Mesodermal cell (in vitro differentiated cells): Measurements from ENCODE around the gene MAD1L1.

ENCODE experiments used
- H3K27ac ChIP-seq: 2 replicates; pipeline ENCODE4 v1.7.0; 2013; ENCODE audit warnings: mild to moderate bottlenecking, low read depth, low read length, moderate library complexity; ENCODE audit not compliant: severe bottlenecking
- H3K36me3 ChIP-seq: 2 replicates; pipeline ENCODE4 v1.7.1; 2013; ENCODE audit warnings: mild to moderate bottlenecking, low read length, moderate library complexity; ENCODE audit not compliant: control insufficient read depth, insufficient read depth
- H3K4me1 ChIP-seq: one replicate; pipeline ENCODE4 v1.7.1; 2013; ENCODE audit warnings: mild to moderate bottlenecking, low read length; ENCODE audit not compliant: insufficient read depth, control insufficient read depth, poor library complexity, severe bottlenecking
- H3K4me3 ChIP-seq: 2 replicates; pipeline ENCODE4 v1.7.0; 2013; ENCODE audit warnings: low read length, control low read depth, mild to moderate bottlenecking; ENCODE audit not compliant: insufficient read depth, poor library complexity, severe bottlenecking; ENCODE audit errors: extremely low read depth
- H3K9me3 ChIP-seq: 2 replicates; pipeline ENCODE4 v1.7.1; 2013; ENCODE audit warnings: mild to moderate bottlenecking, low read length, moderate library complexity; ENCODE audit not compliant: control insufficient read depth
- WGBS, 2 experiments: methylation state at CpG; one replicate each; pipeline ENCODE4 v1.1.5; 2013; ENCODE audit warnings: missing lambda C conversion rate in 2 of 2; ENCODE audit not compliant: insufficient coverage in 2 of 2; 5-methylcytosine and 5-hydroxymethylcytosine counted together

Gene MAD1L1

GRCh38 chr7:2199528-2199927, 33.2 kb downstream of the MAD1L1 start:
- Histone ChIP-seq H3K36me3 (peaks cover 63% of the 10 kb centered on the region), H3K27ac (no peak overlapping the region), H3K4me1 (peaks cover 11% of the 10 kb centered on the region), H3K4me3 (no peak overlapping the region), H3K9me3 (peaks cover 7% of the 10 kb centered on the region)
- WGBS, 2 experiments = 88 to 94% methylated on average over 16 of the region's 16 CpGs

DNA sequence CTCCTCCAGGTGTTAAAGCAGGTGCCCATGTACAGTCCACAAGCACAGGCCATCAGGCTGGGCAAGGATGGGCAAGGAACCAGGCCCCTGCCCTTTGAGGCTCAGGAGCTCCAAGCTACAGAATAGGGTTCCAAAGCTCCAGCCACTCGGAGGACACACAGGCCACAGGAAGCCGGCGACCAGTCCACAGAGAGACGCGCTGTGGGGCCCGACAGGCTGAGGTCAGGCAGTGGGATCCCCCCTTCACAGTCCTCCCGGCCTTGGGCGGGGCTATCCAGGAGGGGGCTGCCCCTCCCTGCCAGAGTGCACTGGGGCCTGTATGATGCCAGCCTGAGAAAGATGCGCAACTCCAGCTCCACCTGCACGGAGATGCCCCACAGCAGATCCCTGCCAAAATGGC, 34.0 kb downstream of the MAD1L1 start:
- peaks cover 68% of the 10 kb centered on the region for H3K36me3 ChIP-seq
- H3K4me3 ChIP-seq = no peak overlapping the region
- 95 to 98% methylated on average over 10 of the region's 10 CpGs for WGBS, 2 experiments
- no peak overlapping the region for H3K27ac ChIP-seq
- H3K4me1 ChIP-seq = peaks cover 5% of the 10 kb centered on the region
- H3K9me3 ChIP-seq = peaks cover 7% of the 10 kb centered on the region

DNA sequence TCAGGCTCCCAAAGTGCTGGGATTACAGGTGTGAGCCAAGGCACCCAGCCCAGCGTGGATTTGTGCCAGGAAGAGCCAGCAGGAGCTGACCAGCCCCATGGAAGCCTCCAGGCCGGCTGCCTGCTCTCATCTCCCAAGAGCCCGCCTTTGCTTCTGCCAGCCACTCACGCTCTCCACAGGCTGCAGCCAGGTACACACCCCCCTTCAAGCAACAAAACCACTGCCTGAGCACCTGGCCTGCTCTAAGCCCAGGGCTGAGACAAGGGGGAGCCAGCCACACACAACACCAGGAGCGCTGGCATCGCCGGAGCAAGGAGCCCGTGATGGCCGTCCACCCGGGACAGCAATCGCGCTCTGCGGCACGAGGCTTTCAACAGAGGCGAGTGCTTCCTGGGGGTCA, 34.5 kb downstream of the MAD1L1 start:
- Histone ChIP-seq H3K36me3 (peaks cover 73% of the 10 kb centered on the region), H3K9me3 (peaks cover 7% of the 10 kb centered on the region), H3K4me1 (no peaks in the 10 kb centered on the region), H3K4me3 (no peak overlapping the region), H3K27ac (no peak overlapping the region)
- WGBS, 2 experiments = 94 to 98% methylated on average over 13 to 15 of the region's 15 CpGs

DNA sequence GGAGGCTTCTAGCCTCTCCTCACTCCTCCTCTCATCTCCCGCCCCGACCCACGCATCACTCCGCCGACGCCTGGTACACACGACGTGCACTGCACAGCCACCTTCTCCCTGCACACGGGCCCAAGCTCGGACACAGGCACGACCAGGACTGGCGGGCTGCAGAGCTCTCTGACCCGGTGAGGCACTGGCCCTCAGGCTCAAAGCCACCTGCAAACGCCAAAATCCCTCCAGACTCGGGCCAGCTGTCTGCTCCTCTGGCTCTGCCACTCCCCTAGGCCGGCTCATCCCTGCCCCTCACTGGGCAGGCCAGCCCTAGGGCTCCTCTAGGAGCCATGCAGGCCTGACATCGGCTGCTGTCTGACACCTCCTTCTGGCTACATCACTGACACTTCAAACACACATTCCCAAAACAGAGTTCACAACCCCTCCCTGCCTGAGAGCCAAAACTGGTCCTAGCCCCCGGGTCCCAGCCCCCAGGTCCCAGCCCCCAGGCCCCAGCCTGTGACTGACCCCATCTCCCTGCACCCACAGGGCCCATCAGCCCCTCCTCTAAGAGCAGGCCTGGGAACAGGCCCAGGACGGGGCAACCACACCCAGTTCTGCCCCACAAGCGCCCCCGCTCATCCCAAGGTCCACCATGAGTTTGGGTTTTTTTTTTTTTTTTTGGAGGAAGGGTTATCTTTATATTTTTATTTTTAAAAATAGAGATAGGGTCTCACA, 35.1 kb downstream of the MAD1L1 start:
- no peaks in the 10 kb centered on the region for H3K4me1 ChIP-seq
- H3K9me3 ChIP-seq = peaks cover 7% of the 10 kb centered on the region
- peaks cover 80% of the 10 kb centered on the region for H3K36me3 ChIP-seq
- no peak overlapping the region for H3K27ac ChIP-seq
- H3K4me3 ChIP-seq = no peak overlapping the region
- WGBS, 2 experiments = 92 to 95% methylated on average over 15 of the region's 21 CpGs

DNA sequence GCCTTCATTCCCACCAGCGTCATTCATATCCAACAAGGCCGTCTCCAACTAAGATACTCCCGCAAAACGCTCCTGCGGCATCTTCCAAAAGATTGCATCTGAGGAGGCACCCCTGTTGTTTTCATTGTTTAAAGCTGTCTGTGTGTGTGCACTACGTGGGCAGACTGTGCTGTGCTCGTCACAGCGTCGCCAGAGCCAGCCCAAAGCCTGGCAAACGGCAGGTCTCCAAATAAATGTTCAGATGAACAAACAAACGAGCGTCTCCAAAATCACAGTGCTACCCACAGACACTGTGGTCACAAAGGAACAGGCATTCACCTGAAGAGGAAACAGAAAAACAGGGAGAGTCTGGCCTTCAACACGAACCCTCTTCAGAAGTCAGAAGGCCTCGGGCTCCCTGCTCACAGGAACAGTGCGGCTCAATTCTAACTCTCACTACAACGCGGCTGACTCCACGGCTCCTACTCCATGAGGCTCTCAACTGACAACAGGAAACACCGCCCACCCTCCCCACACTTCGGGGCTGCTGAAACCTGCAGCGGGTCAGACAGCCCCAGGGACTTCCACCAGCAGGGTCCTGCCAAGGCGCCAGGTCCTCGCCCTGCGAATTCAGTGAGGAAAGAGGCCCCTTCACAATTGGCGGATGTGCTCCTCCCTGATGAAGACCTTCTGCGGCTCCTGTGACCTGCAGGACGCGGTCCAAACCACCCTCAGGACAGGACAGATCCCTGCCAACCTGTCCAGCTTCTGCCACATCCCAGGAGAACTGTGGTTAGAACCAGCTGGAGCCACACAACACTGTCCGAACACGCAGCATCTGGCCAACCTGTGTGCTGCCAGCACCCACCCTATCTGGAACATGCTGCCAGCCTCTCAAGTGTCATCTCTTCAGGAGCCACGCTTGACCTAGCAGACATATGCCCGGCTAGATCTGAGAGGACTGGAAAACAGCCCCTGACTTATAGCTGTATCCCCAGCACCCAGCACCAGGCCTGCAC, 36.1 kb downstream of the MAD1L1 start:
- Histone ChIP-seq H3K4me1 (no peaks in the 10 kb centered on the region), H3K36me3 (peaks cover 86% of the 10 kb centered on the region), H3K9me3 (peaks cover 7% of the 10 kb centered on the region), H3K27ac (no peak overlapping the region), H3K4me3 (no peak overlapping the region)
- 92% methylated on average over 28 to 30 of the region's 32 CpGs for WGBS, 2 experiments

DNA sequence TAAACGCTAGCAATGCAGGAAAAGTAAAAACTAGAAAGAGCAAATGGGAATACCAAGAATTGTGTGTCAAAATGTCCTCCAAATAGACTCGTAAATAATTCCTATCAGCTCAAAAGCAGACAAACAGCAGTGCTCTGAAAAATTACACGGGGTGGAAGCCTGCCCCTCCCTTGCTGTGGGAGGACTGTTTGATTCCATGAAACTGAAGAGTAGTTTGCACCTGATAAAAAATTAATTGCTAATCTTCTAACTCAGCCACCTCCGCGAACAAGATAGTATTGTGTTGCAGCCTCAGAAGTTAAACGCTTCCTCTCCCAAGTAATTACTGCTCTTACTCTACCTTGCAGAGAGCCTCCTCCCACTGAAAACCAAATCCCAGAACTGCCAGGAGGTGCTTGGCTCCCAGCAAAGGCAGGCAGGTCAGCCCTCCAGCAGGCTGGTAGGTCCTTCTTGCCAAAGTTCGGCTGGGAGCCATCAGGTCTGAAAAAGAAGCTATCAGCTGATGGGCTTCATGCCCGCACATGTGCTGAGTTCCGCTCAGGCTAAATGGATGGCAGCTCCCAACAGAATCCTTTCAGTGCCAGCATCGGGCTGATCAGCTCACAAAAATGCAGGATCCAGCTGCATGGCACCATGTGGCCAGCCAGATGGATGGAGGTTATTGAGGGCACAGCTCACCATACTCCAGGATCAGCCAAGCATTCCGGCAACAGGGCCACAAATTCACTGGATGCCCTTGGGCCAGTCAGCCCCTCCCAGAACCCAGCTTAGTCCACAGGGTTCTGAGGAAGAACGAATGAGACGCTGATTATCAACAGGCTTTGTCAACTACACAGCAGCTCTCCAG, 37.1 kb downstream of the MAD1L1 start:
- Histone ChIP-seq H3K27ac (no peak overlapping the region), H3K9me3 (peaks cover 7% of the 10 kb centered on the region), H3K4me3 (no peak overlapping the region), H3K4me1 (no peaks in the 10 kb centered on the region), H3K36me3 (peaks cover 88% of the 10 kb centered on the region)
- WGBS, 2 experiments = 96 to 100% methylated on average over 8 to 11 of the region's 13 CpGs

- H3K27ac ChIP-seq = no peak overlapping the region
- H3K4me3 ChIP-seq = no peak overlapping the region
- H3K36me3 ChIP-seq = peaks cover 85% of the 10 kb centered on the region
- H3K4me1 ChIP-seq = no peaks in the 10 kb centered on the region
- H3K9me3 ChIP-seq = peaks cover 14% of the 10 kb centered on the region
- 82 to 83% methylated on average over 8 to 14 of the region's 19 CpGs for WGBS, 2 experiments
Measured at GRCh38 chr7:2193575-2194305, 39.0 kb downstream of the MAD1L1 start.

DNA sequence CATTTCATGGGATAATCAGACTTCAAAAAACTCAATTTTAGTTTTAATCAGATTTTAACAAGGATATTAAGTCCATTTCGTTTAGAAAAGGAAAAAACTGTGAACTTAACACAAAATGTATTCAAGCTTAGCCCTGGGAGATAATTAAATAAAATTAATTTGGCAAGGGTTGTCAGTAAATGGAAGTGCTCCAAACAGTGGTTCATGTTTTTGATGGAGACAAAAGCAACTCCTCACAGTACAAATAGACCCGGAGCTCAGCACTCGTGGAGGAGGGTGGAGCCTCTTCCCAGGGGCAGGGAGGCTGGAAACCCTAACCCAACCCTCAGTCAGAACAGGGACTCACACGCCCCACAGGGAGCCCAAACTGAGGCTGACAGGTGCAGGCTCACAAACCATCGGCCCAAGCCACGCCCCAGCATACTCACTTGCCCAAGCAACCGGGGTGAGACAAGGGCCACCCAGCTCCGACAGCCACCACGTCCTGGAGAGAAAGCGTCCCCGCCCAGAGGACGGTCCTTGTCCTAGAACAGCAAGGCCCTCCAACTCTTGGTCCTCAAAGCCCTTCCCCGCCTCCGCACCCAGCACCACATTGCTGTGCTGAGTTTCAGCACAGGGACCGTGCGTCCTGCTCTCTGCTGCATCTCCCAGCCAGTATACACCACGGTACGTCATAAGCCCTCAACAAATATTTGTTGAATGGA, 39.8 kb downstream of the MAD1L1 start:
- 90 to 91% methylated on average over 13 to 17 of the region's 18 CpGs for WGBS, 2 experiments
- H3K4me3 ChIP-seq = no peak overlapping the region
- no peaks in the 10 kb centered on the region for H3K4me1 ChIP-seq
- peaks cover 88% of the 10 kb centered on the region for H3K36me3 ChIP-seq
- no peak overlapping the region for H3K27ac ChIP-seq
- peaks cover 21% of the 10 kb centered on the region for H3K9me3 ChIP-seq

- Histone ChIP-seq H3K36me3 (peaks cover 85% of the 10 kb centered on the region), H3K9me3 (peaks cover 24% of the 10 kb centered on the region), H3K27ac (no peak overlapping the region), H3K4me1 (no peaks in the 10 kb centered on the region), H3K4me3 (no peak overlapping the region)
- WGBS, 2 experiments = 91 to 97% methylated on average over 6 to 8 of the region's 9 CpGs
Measured at GRCh38 chr7:2191016-2191415, 41.7 kb downstream of the MAD1L1 start.
